ENCODE measurements around the gene CPSF4. TPM values are rescaled to one million over a fixed set of nuclear protein-coding genes. Genes with fewer than 3 reads are reported as not detected.
"Not testable (repeated sequence)": the region's sequence is repeated elsewhere in the genome, so short reads cannot be mapped to it uniquely, and the experiment has no call there.

CPSF4 gene
- total RNA-seq, 1 donor, result 23.3 TPM

DNA sequence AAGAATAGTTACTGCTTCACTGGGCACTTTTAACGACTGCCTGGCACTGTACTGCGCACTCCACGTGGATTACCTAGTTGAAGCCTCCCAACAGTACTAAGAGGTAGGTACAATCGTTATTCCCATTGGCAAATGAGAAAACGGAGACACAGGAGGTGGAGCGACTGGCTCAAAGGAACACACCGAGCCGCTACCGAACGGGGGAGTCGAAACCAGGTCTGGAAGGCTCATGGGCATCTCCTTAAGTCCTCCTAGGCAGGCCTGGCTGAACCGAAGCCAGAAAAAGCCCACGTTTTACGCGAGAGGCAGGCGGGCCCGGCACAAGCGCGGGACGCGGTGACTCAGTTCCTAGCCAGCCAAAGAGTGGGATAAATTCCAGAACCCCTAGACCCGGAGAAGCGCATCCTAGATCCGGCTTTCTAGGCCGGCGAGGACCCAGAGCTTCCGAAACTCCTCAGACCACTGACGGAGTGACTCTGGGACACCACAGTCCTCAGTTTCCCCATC, 30.8 kb upstream of the CPSF4 start:
- H3K4me3 ChIP-seq (ENCODE audit: low read depth, low read length), result peak overlapping the region; percentile 98
- TF ChIP-seq, protein P1, sequence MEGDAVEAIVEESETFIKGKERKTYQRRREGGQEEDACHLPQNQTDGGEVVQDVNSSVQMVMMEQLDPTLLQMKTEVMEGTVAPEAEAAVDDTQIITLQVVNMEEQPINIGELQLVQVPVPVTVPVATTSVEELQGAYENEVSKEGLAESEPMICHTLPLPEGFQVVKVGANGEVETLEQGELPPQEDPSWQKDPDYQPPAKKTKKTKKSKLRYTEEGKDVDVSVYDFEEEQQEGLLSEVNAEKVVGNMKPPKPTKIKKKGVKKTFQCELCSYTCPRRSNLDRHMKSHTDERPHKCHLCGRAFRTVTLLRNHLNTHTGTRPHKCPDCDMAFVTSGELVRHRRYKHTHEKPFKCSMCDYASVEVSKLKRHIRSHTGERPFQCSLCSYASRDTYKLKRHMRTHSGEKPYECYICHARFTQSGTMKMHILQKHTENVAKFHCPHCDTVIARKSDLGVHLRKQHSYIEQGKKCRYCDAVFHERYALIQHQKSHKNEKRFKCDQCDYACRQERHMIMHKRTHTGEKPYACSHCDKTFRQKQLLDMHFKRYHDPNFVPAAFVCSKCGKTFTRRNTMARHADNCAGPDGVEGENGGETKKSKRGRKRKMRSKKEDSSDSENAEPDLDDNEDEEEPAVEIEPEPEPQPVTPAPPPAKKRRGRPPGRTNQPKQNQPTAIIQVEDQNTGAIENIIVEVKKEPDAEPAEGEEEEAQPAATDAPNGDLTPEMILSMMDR (IDR thresholded peaks at IDR 0.05; ENCODE audit: insufficient read depth, low read length), result no peak
- DNase-seq (ENCODE audit: low read depth), result peak; percentile 86

DNA sequence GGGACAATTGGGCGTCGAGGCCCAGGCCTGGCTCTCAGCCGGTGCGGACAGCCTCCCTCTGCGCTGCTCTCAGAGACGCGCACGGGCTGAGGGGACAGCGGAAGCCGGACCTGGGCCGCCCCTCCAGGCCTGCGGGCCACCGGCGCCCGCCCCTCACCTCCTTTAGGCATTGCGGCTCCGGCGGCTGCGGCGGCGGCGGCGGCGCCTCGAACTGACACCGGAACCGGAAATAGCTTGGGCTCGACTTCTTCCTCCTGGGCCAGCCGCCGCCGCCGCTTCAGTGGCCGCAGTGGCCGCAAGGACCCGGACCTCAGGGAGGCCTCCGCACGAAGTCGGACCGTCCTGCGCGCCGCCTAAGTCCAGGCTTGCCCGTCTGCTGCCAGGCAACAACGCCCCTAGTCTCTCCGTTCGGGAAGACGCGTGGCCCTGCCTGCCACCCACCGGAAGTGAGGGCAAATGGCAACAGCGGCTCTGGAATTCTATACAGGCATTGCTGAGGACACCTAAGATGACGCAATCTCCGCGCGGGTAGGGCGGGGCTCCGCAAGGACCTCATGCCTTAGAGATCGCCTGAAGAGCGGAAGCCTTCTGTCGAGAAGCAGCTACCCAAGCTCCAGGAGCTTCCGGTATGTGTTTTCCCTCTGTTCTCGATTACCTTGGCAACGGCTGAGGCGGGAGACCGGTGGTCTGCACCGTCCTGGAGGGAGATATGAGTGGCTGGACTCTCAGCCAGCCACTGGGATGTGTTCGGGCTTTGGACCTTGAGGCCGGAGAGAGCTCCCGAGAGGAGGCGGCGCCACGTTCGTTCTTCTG, 30.2 kb upstream of the CPSF4 start, which contains the start of the genes BUD31 and PDAP1:
BUD31 (plus strand) TSS at position 591 of the 813 bp plus-strand sequence. CDS start 2,124 bp downstream, outside the sequence.
PDAP1 (minus strand) TSS at position 219 of the 813 bp plus-strand sequence; CDS start at position 170, 49 bp downstream.
- TF ChIP-seq, protein P1 (IDR thresholded peaks at IDR 0.05; ENCODE audit: insufficient read depth, low read length), result no peak
- H3K4me3 ChIP-seq (ENCODE audit: low read depth, low read length), result peak within 1 kb of the TSS; percentile 98
- DNase-seq (ENCODE audit: low read depth), result peak; percentile 96

DNA sequence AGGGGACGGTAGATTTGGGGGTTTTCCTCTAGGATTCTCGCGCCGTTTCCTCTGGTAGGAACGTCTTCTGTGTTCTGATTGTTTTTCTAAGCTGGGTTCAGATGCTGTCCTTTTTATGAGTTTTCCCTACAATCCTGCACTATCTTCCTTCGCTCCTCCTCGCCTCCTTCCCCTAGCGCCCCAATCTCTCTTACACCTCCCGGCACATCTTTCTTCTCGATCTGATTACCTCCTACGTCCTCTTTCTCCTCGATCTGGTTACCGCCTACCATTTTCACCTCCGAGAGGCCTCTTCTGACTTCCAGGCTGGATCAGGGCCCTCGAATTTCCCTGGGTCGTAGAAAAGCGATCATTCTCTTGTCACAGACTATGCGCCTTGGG, 29.6 kb upstream of the CPSF4 start:
- no peak for DNase-seq (ENCODE audit: low read depth)
- H3K4me3 ChIP-seq (ENCODE audit: low read depth, low read length), result peak overlapping the region; percentile 98
- TF ChIP-seq, protein P1 (IDR thresholded peaks at IDR 0.05; ENCODE audit: insufficient read depth, low read length), result no peak

DNA sequence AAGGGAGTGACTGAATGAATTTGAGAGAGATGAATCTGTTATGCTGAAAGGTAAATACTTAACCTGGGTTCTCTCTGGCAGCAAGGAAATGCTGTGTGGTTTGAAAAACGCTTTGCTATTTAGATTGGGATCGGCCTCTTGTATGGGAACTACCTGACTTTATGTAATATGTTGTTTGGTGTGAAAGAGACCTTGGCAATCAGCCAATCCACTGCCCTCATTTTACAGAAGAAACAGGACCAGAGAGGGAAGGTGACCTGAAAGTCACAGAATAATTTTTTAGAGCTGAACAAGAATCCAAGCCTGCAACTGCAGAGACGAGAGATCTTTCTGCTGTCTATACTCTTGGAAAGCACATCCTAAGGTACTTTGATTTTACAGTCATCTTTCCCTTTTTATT, 28.9 kb upstream of the CPSF4 start:
- H3K4me3 ChIP-seq (ENCODE audit: low read depth, low read length), result peak overlapping the region; percentile 98
- TF ChIP-seq, protein P1 (IDR thresholded peaks at IDR 0.05; ENCODE audit: insufficient read depth, low read length), result no peak
- DNase-seq (ENCODE audit: low read depth), result no peak

DNA sequence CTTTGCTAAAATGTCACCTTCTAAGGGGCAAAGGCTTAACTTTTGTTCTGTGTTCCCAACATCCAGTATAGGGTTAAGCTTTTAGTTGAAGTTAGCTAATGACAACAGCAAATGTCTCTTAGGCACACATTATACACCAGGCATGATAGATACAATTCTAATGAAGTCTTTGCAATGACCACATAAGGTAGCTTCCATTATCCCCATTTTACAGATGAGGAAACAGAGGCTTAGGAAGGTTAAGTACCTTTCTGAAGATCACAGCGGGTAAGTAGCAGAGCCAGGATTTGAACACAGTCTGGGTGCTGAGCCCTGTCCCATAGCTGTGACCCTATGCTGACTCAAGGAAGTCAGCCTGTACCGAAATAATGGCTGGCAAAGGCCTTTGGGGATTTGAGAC, 28.1 kb upstream of the CPSF4 start:
- TF ChIP-seq, protein P1 (IDR thresholded peaks at IDR 0.05; ENCODE audit: insufficient read depth, low read length), result no peak
- DNase-seq (ENCODE audit: low read depth), result no peak
- H3K4me3 ChIP-seq (ENCODE audit: low read depth, low read length), result peak overlapping the region; percentile 16

DNA sequence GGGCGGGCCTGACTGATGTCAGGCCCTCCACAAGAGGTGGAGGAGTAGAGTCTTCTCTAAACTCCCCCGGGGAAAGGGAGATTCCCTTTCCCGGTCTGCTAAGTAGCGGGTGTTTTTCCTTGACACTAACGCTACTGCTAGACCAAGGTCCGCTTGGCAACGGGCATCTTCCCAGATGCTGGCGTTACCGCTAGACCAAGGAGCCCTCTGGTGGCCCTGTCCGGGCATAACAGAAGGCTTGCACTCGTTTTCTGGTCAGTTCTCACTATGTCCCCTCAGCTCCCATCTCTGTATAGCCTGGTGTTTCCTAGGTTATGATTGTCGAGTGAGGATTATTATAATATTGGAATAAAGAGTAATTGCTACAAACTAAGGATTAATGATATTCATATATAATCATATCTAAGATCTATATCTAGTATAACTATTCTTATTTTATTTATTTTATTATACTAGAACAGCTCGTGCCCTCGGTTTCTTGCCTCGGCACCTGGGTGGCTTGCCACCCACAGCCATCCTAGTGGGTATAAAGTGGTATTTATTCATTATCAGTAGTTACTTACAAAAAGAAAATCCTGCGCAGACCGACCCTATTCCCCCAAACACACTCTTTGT, 23.1 kb upstream of the CPSF4 start:
- H3K4me3 ChIP-seq (ENCODE audit: low read depth, low read length), result not testable (repeated sequence)
- TF ChIP-seq, protein P1 (IDR thresholded peaks at IDR 0.05; ENCODE audit: insufficient read depth, low read length), result peak; percentile 72
- DNase-seq (ENCODE audit: low read depth), result peak; percentile 76
